OCI-LY7 (cell line): Measurements from ENCODE around the gene GRIK1.

ENCODE experiments used
- CTCF ChIP-seq: fragments of 200-600 bp; sonication (generic); conservative IDR thresholded peaks from 2 replicates; pipeline ENCODE4 v1.5.1; 2014; ENCODE audit warnings: mild to moderate bottlenecking, antibody characterized with exemption, low read length, moderate library complexity, mixed read lengths
- EZH2phosphoT487 ChIP-seq: fragments of 200-600 bp; sonication (generic); IDR thresholded peaks from 2 replicates; pipeline ENCODE4 v1.6.1; 2018; ENCODE audit warnings: low read depth, borderline replicate concordance, mild to moderate bottlenecking, mixed run types, antibody characterized with exemption, low read length, moderate library complexity, mixed read lengths

- TF ChIP-seq CTCF: no peak
- no peak for TF ChIP-seq EZH2phosphoT487
Measured at GRCh38 chr21:29546071-29546470, 393.7 kb downstream of the GRIK1 start.
